Fibroblast of lung (primary cell): ENCODE measurements around the gene SNAP47.

Source experiments
- CTCF ChIP-seq, 2 donors: IDR thresholded peaks in 1 of 2; conservative IDR thresholded peaks in 1 of 2; 1 replicate in 1 of 2; 2 replicates in 1 of 2; pipeline ENCODE4 v1.5.1; 2011 to 2012; ENCODE audit warnings: low read length in 2 of 2, control low read depth in 1 of 2, inconsistent platforms in 1 of 2, low read depth in 1 of 2, mild to moderate bottlenecking in 1 of 2
- EZH2 ChIP-seq: IDR thresholded peaks from 2 replicates; pipeline ENCODE4 v1.5.1; 2012; ENCODE audit warnings: low read length, control low read depth, mild to moderate bottlenecking; ENCODE audit errors: missing control alignments

GRCh38 chr1:227746676-227747075 lies 11.4 kb downstream of the SNAP47 start:
- TF ChIP-seq CTCF (conservative IDR thresholded peaks at IDR 0.05 in 1 of 2, IDR thresholded peaks at IDR 0.05 in 1 of 2; ENCODE audit: low read depth in 1 of 2, low read length in 2 of 2), result no peak
- no peak for TF ChIP-seq EZH2
